Stimulated activated CD4-positive, alpha-beta T cell treated with anti-CD3 and anti-CD28 coated beads, TNF-alpha, amount 100 ng/mL, for 48 hours (primary cell): ENCODE data around the gene ZNF516.

Experiments
- DNase-seq, 3 donors: peaks; one replicate each; pipeline ENCODE4 v3.0.0-alpha.2; 2020; ENCODE audit warnings: low read depth in 3 of 3

ZNF516 gene

DNA sequence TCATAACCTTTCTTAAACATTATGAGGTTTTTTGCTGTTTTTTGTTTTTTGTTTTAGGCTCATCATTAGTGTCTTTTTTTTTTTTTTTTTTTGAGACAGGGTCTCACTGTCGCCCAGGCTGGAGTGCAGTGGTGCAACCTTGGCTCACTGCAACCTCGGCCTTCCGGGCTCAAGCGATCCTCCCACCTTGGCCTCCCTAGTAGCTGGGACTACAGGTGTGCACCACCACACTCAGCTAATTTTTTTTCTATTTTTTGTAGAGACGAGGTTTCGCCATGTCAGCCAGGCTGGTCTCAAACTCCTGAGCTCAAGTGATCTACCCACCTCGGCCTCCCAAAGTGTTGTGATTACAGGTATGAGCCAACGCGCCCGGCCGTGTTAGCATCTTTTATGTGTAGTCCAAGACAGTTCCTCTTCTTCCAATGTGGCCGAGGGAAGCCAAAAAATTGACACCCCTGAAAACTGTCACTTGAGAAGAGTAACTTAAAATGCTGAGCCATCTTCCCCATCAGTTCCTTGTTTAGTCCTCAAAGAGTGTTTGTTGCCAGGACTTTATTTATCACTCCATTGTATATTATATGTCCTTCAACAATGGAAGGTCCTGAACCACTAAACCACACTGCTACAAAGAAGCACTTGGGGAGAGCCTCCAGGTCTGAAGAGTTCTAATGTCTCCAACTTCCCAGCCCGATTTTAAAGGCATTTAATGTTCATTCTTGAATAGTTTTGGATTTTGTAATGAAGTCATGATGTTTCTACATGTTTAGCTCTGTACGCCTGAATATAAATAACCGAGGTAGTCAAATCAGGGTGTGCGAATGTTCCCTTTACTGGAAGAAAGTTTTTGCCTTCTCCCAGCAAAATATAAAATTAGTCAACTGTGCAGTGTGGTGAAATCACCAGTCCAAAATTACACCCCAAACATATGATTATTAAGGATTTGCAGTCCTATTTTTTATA lies 26.4 kb downstream of the ZNF516 start:
- DNase-seq = no peak

DNA sequence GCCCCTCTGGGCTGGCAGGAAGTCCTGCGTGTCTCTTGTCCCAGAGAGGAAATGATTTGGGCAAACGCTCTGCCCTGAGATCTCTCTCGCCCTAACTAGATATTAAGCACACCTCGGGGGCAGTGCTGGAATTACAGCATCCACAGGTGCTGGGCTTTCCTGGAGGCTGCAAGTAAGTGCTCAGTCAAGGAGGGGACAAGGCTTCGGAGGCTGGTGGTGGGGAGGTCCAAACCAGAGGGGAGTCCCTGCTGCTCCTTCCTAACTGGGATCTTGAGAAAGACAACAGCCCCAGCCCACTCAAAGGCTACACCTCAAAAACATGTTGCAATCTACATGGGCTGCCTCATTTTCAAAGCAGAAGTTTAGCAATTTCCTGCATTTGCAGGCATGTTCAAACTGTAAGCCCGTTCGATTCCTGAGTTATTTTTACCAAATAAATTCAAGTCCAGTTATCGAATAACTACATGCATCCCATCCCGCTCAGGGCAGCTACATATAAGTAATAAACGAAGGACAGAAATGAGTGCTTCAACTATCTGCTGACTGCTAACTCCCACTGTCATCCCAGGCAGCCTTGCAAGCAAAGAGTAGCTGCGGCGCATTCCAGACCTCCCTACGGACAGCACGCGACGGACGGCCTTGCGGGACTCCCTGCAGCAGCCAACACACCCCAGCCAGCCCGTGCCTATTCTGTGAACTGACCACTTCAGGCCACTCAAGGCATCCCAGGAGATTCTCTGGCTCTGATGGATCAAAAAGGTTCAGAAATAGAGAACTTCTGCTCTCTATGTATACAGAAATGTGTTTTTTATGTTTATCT lies 27.5 kb downstream of the ZNF516 start:
- DNase-seq = no peak

DNA sequence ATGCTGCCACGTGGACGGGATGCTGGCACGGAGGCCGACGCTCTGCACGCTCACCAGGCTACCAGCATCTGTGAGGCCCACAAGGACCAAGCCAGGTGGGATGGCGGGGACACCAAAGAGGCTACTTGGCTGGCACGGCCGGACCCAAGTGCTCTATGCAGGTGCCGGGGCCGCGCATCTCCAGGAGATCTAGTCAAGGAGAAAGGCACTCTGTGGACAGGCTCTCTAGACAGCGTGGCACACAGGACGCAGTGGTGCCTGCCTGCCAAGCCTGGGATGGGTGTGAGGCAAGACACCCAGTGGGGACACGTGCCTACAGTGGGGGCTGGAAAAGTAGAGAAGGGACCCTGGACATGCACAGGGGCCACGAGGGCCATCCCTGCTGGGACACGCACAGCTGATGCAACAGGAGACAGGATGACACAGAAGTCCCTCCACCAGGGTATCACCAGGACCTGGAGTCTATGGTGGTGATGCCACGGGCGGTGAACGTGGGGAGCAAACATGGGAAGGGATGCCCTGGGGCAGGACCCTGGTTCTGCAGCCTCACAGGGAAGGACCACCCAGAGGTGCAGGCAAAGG lies 28.5 kb downstream of the ZNF516 start:
- no peak for DNase-seq

DNA sequence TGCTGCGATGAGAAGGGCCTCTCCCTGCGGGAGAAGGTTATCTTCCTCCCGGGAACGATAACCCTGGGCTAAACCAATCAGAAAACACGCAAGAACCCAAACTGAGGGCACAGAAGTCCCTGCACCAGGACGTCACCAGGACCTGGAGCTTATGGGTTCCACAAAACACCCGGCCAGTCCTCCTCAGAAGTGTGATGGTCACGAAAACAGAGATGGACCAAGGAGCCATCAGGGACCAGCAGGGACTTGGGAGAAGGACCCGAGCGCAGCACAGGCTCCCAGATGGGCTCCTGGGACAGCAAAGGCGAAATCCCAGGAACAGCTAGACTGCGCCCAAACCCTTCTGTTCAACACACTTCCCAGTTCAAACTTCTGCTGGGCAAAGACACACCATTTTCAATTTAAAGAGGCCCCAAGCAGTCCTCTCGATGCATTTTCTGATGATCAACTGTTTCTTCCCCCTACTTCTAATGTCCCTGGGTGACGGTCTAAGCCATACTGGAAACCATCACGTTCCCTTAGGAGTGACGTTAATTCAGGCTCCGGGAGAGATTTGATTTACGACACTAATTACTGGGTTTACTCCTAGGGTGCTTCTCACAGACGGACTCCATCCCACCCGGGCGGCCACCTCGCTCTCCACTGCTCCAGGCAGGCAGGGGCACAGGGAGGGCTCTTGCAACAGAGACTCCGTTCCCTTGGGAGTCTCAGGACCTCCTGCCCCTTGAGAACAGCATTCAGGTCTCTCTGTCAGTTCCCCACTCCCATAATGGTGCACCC lies 29.2 kb downstream of the ZNF516 start:
- DNase-seq = no peak

DNA sequence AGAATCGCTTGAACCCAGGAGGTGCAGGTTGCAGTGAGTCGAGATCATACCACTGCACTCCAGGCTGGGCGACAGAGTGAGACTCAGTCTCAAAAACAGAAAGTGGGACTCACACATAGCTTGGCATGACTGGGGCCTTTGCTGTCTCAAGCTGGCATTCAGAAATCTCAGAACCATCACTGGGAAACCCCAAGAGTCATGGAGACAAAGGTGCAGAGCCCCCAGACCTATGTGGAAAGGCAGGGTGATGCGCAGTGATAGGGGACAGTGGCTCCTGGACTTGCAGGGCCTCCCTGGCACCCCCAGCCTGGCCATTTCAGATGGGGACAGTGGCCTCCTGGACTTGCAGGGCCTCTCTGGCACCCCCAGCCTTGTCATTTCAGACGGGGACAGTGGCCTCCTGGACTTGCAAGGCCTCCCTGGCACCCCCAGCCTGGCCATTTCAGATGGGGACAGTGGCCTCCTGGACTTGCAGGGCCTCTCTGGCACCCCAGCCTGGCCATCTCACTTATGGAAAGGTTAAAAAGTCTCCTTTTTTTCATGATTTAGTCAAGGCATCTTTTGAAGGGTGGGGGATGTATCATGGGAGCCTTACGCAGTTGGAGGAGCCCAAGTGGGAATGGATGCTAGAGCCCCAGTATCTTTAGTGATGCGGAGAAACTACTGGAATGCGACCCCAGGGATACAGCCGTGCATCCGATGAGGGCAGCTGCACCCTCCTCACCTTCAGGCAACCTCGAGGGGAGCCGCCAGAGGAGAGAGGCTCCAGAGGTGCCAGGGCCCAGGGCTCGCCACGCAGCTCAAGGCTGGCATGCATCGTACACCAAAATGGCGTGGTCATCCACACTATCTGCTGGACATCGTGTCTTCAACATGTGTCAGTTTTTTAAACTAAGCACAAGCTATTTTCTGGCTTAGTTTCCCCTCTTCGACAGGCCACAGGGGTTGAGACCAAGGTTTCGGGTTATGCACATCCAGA lies 30.5 kb downstream of the ZNF516 start:
- DNase-seq = no peak

DNA sequence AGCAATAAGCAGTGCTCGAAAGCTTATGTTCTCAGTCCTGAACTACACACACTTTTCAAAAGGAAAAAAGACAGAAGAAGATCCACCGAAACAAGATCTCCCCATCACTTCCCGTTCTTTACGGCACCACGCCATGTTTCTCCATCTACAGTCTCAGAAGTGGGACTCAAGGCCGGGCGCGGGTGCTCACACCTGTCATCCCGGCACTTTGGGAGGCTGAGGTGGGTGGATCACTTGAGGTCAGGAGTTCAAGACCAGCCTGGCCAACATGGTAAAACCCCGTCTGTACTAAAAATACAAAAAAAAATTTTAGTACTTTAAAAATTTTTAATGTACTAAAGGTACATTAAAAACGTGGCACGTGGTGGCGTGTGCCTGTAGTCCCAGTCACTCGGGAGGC lies 31.2 kb downstream of the ZNF516 start:
- DNase-seq = no peak

DNA sequence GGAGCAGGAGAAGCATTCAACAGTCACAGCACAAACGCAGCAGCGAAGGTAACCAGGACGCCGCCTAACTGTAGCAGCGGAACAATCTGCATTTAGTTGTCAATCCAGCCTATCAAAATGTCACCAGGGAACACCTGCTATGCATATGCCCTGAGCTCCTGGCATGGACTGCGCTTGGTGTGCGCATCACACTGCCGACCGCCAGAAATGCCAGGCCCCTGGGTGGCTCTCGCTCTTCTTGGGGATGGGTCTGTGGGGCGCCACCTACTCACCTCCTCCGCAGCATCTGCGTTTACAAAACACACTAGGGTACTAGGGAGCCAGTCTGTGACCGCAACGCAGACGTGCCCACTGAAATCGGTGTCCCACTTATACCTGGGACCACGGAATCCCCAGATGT lies 31.7 kb downstream of the ZNF516 start:
- no peak for DNase-seq

DNA sequence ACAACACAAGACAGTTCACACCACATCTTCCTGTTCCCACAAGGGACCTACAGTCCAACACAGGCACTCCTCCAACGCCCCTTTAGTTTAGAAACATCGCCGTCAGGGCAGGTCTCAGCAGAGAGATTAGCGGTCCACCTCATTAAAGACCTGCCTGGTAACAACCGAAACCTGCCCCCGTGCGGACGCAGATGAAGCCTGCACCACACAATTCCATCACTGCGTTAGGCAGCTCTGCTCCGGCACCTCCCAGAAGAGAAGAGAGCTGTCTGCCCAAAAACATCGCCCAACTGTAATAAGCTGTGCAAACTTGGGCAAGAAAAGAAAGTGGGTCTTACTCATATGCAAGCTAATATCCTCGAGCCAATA lies 32.7 kb downstream of the ZNF516 start:
- DNase-seq = no peak

DNA sequence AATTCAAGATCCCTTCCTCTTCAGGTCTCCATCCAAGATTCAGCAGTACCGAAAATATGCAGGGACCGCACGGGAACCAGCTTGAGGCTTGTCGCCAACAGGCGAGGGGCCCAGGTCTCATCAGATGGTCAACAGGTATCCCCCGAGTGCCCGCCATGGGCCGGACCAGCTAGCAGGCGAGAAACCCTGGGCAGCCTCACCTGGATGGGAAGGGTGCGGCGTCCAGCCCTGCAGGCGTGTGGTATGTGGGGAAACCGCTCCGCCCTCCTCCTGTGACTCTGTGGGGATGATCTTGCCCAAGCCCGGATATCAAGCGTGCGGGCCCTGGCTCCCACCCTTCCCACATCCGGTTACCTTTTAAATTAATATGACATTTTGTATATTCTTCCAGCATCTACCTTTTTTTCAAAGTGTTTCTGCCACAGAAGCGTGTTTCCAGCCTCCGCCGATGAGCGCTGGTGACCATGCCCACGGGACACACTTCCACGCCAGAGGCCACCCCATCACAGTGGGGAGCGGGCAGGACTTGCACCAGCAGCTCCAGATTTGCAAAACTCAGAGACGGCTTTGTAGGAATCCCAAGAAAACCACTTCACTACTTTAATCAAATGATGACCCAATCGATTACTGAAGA lies 33.2 kb downstream of the ZNF516 start:
- no peak for DNase-seq

DNA sequence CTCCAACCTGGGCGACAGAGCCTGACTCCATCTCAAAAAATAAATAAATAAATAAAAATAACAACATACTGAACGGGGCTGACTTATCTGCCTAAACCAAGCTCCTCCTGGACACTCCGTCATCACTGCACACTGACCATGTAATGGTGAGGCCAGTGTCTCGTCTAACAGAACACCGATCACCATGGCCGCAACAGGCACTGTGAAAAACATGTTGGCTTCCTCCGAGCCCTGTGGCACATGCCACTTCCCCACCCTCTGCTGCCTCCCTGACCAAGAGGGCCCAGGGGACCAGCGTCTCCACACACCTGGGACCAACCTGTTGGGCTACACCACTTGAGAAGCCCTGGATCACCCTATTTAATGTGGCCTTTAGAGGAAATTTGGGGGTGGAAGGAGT lies 33.9 kb downstream of the ZNF516 start:
- no peak for DNase-seq

DNA sequence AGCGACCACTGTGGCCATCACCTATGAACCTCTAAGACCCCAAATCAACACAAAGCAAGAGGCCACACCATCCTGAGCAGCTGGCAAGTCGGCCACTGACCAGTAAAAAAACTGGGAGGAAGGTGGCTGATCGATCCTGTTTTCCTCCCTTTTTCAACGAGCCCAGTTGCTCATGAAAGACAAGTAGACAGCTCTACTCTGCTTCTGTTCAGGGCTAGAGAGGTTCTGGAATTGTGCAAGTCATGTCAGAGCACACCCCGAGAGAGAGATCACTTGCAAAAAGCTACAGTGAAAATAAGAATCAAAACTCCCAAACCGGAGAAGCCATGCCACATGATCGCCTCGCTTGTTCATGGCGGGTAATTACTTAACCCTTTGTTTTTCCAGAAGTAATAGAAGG lies 34.6 kb downstream of the ZNF516 start:
- DNase-seq = no peak

DNA sequence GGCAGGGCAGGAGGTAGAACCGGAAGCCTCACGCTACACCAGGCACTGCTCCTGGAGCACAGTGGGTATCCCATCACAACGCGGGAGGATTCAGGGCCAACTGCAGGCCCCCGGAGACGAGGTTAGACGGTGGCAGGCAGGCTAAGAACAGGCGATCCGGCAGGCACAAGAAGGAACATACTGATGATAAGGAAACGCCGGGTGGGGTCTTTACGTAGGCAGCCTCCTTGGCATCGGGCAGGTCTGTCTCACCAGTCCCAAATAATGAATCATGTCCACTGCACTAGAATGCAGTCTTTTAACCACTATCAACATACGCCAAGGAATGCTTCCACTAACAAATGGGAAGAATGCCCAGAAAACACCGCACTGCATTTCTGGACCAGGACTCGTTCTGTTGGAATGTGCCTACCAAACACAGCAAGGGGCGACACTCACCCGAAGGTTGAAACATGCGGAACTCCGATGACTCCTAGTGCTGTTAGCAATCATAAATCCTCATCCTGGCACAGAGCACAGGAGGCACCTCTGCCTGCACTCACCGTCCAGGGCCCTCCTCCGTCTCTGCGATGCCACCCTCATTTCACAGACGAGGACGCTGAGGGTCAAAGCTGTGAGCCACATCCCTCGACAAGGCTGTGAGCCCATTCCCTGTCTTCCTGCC lies 35.2 kb downstream of the ZNF516 start:
- DNase-seq = no peak

DNA sequence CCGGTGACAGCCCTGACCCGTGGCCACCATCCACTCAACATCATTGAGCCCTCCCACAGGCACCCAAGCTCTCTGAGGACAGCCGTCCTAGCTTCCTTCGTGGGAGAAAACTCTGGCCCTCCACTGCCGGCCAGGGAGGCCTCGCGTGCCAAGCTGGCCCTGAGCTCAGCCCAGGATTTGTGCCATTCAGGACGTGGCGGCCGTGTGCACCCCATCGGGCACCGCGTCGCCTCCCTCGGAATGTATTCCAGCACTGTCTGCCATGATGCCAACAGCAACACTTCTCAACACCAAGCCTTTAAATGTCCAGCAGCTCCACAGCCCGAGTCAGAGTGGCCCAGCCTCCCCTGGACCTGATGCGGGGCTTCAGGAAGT lies 35.7 kb downstream of the ZNF516 start:
- DNase-seq = no peak

DNA sequence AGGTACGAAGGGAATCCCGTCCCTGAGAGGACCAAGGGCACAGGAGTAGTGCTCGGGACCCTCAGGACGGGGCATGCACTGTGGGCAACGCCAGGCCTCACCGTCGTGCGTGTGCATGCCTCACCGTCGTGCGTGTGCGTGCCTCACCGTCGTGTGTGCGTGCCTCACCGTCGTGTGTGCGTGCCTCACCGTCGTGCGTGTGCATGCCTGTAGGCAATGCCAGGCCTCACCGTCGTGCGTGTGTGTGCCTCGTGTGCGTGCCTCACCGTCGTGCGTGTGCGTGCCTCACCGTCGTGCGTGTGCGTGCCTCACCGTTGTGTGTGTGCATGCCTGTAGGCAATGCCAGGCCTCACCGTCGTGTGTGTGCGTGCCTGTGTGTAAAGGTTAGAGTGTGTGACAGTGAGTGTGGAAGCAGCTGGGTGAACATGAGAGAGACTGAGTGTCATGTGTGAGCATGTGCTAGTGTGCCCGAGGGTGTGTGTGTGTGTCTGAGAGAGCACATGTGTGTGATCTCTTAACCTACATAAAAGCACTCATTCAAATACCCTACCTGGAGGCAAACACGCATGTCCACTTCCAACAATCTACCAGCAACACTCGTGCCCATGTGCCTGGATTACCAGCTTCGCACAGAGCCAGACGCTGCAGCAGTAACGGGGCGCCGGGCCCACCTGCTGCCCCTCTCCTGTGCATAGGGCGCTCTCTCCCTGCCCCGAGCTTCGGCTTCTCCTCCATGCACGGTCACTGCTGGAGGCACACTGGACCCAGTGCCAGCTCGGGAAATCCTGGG lies 36.3 kb downstream of the ZNF516 start:
- DNase-seq = no peak

DNA sequence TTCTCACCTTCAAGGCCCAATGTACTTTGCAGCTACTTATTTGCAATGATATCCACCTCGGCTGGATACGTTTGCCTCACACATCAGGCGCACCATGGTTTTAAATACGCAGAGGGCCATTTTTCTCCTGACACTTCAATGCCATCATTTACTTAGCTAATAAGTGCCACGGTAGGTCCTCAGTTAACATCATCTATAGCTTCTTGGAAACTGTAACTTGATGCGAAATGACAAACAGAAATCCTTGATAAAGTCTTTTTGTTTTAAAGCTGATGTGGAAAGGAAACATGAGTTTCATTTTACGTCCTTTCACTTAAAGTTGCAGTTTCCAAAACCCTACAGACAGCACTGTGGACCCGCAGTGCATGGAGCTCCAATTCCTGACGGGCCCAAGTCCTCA lies 37.1 kb downstream of the ZNF516 start:
- DNase-seq = no peak

DNA sequence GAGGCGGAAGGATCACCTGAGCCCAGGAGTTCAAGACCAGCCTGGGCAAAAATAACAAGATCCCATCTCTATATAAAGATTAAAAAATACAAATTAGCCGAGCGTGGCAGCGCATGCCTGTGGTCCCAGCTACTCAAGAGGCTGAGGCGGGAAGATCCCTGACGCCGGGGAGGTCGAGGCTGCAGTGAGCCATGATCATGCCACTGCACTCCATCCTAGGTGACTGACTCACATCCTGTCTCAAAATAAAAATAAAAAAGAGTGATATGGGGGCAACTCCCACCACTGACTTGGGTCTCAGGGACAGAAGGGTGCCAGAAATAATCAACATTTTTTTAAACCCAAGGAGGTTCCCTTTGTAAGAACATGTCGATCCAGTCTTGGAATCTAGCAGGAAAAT lies 37.6 kb downstream of the ZNF516 start:
- DNase-seq = no peak

DNA sequence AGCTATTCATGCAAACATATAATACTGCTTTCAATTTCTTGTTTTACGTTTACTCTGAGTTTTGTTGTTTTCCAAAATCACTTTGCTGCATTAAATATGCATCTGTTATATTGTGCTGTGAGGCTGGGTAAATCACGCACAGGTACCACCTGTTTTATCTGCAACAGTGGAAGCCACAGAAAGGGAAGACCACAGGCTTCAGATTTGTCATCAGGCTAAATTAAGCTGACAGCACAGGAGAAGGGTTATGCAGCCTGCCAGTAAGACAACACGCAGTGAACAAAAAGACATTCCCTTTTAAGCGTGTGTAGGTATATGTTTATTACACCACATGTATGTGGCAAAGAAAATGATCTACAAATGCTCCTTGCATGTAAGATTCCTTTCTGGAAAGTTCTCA lies 38.2 kb downstream of the ZNF516 start:
- DNase-seq = no peak

DNA sequence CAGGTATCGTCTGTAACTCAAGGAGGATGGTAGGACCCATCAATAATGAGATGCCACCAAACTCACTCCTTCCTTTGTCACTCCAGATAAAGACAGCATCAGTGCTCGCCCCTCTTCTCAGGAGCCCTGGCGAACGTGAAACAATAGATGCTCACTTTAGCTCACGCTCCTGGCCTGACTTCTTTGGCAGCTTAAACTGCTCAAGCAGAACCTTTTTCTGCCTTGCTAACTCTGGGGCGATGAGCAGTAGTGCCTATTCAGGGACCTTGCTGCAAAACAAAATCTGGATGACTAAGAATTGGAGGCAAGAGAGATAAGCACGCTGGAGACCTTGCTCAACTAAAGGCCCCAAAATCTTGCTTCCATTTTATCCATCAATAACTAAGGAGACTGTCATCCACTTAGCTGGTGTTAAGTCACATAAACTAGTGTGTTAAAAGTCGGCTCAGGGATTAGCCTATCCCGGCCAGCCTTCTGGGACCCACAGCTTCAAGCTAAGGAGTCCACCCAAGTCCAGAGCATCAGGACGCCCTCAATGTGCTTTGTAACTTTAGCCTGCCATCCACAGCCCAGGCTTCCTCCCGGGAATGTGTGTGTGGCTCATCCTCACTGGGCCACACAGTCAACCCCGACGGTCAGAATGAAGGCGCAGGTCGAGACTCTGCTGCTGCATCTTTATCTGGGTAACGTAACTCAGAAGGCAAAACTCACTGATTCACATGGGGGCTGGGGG lies 38.9 kb downstream of the ZNF516 start:
- no peak for DNase-seq
